Neuronal stem cell (in vitro differentiated cells): ENCODE measurements around the gene PRTFDC1.

Experiments
- DNase-seq: peaks from one replicate; pipeline ENCODE4 v3.0.0-alpha.2; 2013; ENCODE audit warnings: low spot score
- H2AFZ ChIP-seq: one replicate; pipeline ENCODE4 v1.6.1; 2013; ENCODE audit warnings: mild to moderate bottlenecking, low read length, inconsistent platforms
- H2AK5ac ChIP-seq: 2 replicates; pipeline ENCODE4 v1.6.1; 2013; ENCODE audit warnings: low read depth, mild to moderate bottlenecking, inconsistent platforms, low read length, moderate library complexity, mixed read lengths
- H2BK120ac ChIP-seq: 2 replicates; pipeline ENCODE4 v1.6.1; 2013; ENCODE audit warnings: low read depth, mild to moderate bottlenecking, inconsistent platforms, low read length, moderate library complexity, mixed read lengths
- H2BK12ac ChIP-seq: one replicate; pipeline ENCODE4 v1.6.1; 2013; ENCODE audit warnings: low read length, inconsistent platforms
- H2BK15ac ChIP-seq: 2 replicates; pipeline ENCODE4 v1.6.1; 2013; ENCODE audit warnings: mild to moderate bottlenecking, low read length, inconsistent platforms, mixed read lengths
- H2BK5ac ChIP-seq: one replicate; pipeline ENCODE4 v1.6.1; 2013; ENCODE audit warnings: inconsistent platforms, mild to moderate bottlenecking, low read length, moderate library complexity
- H3K14ac ChIP-seq: one replicate; pipeline ENCODE4 v1.6.1; 2013; ENCODE audit warnings: low read length, inconsistent platforms
- H3K18ac ChIP-seq: 2 replicates; pipeline ENCODE4 v1.6.1; 2013; ENCODE audit warnings: low read length, inconsistent platforms
- H3K23ac ChIP-seq: 2 replicates; pipeline ENCODE4 v1.6.1; 2013; ENCODE audit warnings: low read depth, mild to moderate bottlenecking, mixed read lengths, low read length, inconsistent platforms; ENCODE audit not compliant: poor library complexity
- H3K27ac ChIP-seq: replicated peaks from 3 replicates; pipeline ENCODE4 v1.5.1; 2013; ENCODE audit warnings: low read length, inconsistent platforms
- H3K27me3 ChIP-seq, 3 experiments: 2 replicates each; pipeline ENCODE4 v1.6.1; 2013; ENCODE audit warnings: low read length in 3 of 3, mild to moderate bottlenecking in 2 of 3, inconsistent platforms in 1 of 3, low read depth in 1 of 3, mixed read lengths in 1 of 3, moderate library complexity in 1 of 3; ENCODE audit not compliant: control insufficient read depth in 3 of 3, insufficient read depth in 3 of 3
- H3K36me3 ChIP-seq, 2 donors: replicated peaks in 1 of 2; 2 replicates each; pipeline ENCODE4 v1.6.1; 2013; ENCODE audit warnings: low read length in 2 of 2; ENCODE audit not compliant: control insufficient read depth in 2 of 2, insufficient read depth in 2 of 2
- H3K4ac ChIP-seq: 2 replicates; pipeline ENCODE4 v1.6.1; 2013; ENCODE audit warnings: inconsistent platforms, mild to moderate bottlenecking, low read length, moderate library complexity
- H3K4me1 ChIP-seq, 2 donors: 1 replicate in 1 of 2; 2 replicates in 1 of 2; pipeline ENCODE4 v1.6.1; 2013; ENCODE audit warnings: low read length in 2 of 2, low read depth in 1 of 2; ENCODE audit not compliant: control insufficient read depth in 2 of 2, insufficient read depth in 1 of 2
- H3K4me2 ChIP-seq: one replicate; pipeline ENCODE4 v1.6.1; 2013; ENCODE audit warnings: mild to moderate bottlenecking, low read length, inconsistent platforms; ENCODE audit not compliant: insufficient read depth, poor library complexity, severe bottlenecking
- H3K4me3 ChIP-seq, 2 donors: 2 replicates each; pipeline ENCODE4 v1.5.1; 2013; ENCODE audit warnings: low read length in 2 of 2, mild to moderate bottlenecking in 2 of 2, inconsistent platforms in 1 of 2, moderate library complexity in 1 of 2
- H3K79me1 ChIP-seq: one replicate; pipeline ENCODE4 v1.6.1; 2013; ENCODE audit warnings: low read depth, mild to moderate bottlenecking, inconsistent platforms, low read length, moderate library complexity
- H3K9ac ChIP-seq: one replicate; pipeline ENCODE4 v1.6.1; 2013; ENCODE audit warnings: mild to moderate bottlenecking, low read depth, low read length, inconsistent platforms; ENCODE audit not compliant: poor library complexity
- H3K9me3 ChIP-seq, 2 donors: replicated peaks in 1 of 2; 2 replicates each; pipeline versions ENCODE3 to v1.6.1; 2013; ENCODE audit warnings: low read length in 2 of 2, mild to moderate bottlenecking in 2 of 2, inconsistent platforms in 1 of 2, low read depth in 1 of 2, mixed read lengths in 1 of 2, moderate library complexity in 1 of 2; ENCODE audit not compliant: control insufficient read depth in 2 of 2, insufficient read depth in 1 of 2
- H4K8ac ChIP-seq: one replicate; pipeline ENCODE4 v1.6.1; 2013; ENCODE audit warnings: low read depth, mild to moderate bottlenecking, inconsistent platforms, low read length, moderate library complexity
- H4K91ac ChIP-seq: one replicate; pipeline ENCODE4 v1.6.1; 2013; ENCODE audit warnings: low read length, low read depth, mild to moderate bottlenecking, inconsistent platforms; ENCODE audit not compliant: poor library complexity
- WGBS, 2 donors: extraction: QIAGEN DNeasy Blood & Tissue Kit; methylation state at CpG; one replicate each; pipeline ENCODE4 v1.1.7; 2013; ENCODE audit warnings: missing lambda C conversion rate in 2 of 2, mixed read lengths in 1 of 2; ENCODE audit not compliant: insufficient read length in 2 of 2, insufficient replicate concordance in 1 of 2; ENCODE audit errors: extremely low coverage in 2 of 2; 5-methylcytosine and 5-hydroxymethylcytosine counted together

Gene PRTFDC1

DNA sequence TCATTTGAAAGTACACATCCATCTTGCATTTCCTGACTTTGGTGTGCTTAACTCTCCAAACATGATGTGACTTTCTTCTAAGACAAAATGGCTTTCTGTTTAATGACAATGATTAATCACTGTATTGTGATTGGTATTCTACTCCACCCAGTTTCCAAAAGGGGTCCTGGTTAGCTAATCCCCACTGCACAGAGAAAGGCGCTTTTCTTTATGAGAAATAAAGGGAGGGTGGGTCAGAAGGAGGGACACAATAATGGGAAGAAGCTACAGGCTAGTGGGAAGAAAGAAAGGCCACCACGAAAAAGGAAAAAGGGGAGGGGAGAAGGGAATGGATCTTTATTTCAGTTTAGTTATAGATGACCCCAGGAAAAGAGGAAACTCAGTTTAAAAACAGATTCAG, 69.2 kb downstream of the PRTFDC1 start:
- Histone ChIP-seq H3K4me1 (peaks cover 7 to 8% of the 10 kb centered on the region in 2 donors), H3K4ac (no peak overlapping the region), H3K4me3 (no peak overlapping the region), H3K9ac (no peak overlapping the region), H2BK12ac (no peak overlapping the region), H3K9me3 (no peaks in the 10 kb centered on the region), H3K4me2 (no peak overlapping the region), H2BK5ac (no peak overlapping the region), H3K27me3 (no peaks in the 10 kb centered on the region), H3K79me1 (peaks cover 2% of the 10 kb centered on the region), H2AFZ (peak overlapping the region; percentile 33), H2BK15ac (no peak overlapping the region), H2BK120ac (no peak overlapping the region), H3K23ac (no peak overlapping the region), H2AK5ac (no peak overlapping the region), H3K36me3 (no peaks in the 10 kb centered on the region), H4K8ac (no peak overlapping the region), H3K27ac (no peak overlapping the region), H3K14ac (no peak overlapping the region), H4K91ac (no peak overlapping the region), H3K18ac (no peak overlapping the region)
- no peak for DNase-seq
- no CpG with 5 or more reads among the region's 2 CpGs for WGBS, 2 donors

DNA sequence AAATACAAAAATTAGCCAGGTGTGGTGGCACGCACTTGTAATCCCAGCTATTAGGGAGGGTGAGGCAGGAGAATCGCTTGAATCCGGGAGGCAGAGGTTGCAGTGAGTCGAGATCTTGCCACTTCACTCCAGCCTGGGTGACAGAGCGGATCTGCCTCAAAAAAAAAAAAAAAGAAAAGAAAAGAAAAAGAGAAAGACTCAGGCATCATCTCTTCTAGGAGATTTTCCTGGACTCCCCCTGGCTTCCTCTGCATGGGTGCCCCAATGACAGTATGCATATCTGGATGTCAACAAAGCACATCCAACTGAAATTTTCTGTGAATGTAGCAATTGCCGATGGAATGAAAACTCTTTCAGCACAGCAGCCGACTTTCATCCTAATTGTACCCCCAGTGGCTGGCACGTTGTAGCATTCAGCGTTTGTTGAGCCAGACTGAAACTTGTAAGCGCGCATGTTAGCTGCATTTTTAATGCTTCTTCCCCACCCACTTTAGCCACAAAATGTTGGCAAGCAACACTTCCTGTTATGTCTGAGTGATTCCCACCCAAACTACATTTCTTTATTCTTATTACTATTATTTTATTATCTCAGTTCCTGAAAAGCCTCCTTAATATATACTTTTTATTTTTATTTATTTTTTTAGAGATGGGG, 70.2 kb downstream of the PRTFDC1 start:
- DNase-seq: no peak
- Histone ChIP-seq H3K18ac (no peak overlapping the region), H2BK120ac (no peak overlapping the region), H3K4me3 (no peak overlapping the region), H2AFZ (no peak overlapping the region), H3K14ac (no peak overlapping the region), H3K36me3 (no peaks in the 10 kb centered on the region), H3K9ac (no peak overlapping the region), H3K23ac (no peak overlapping the region), H3K9me3 (no peaks in the 10 kb centered on the region), H2BK5ac (no peak overlapping the region), H4K91ac (no peak overlapping the region), H2AK5ac (no peak overlapping the region), H3K4ac (no peak overlapping the region), H2BK15ac (no peak overlapping the region), H3K79me1 (peaks cover 2% of the 10 kb centered on the region), H3K27ac (no peak overlapping the region), H4K8ac (no peak overlapping the region), H3K4me2 (no peak overlapping the region), H3K4me1 (peaks cover 8 to 9% of the 10 kb centered on the region in 2 donors), H2BK12ac (no peak overlapping the region), H3K27me3 (no peaks in the 10 kb centered on the region)
- WGBS, 2 donors: no CpG with 5 or more reads among the region's 11 CpGs

DNA sequence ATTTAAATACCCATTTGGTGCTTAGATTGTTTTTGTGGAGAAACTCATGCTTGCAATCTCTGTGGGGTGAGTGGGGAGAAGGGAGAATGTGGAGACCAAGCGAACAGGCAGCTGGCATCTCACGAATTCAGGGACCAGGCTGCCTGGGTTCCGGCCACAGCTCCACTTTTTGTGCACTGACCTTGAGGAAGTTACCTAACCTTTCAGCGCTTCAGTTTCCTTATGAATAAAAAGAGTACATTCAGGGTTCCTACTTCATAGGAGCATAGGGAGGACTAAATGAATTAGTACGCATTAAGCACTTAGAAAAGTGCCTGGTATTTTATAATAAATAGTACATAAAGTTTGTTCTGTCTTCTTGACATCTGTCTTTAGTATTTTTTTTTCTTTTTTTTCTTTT, 72.5 kb downstream of the PRTFDC1 start:
- Histone ChIP-seq H3K36me3 (no peaks in the 10 kb centered on the region), H3K4me2 (no peak overlapping the region), H4K8ac (no peak overlapping the region), H2BK12ac (no peak overlapping the region), H2BK5ac (no peak overlapping the region), H3K14ac (no peak overlapping the region), H3K23ac (no peak overlapping the region), H3K79me1 (peaks cover 2% of the 10 kb centered on the region), H3K4me3 (no peak overlapping the region), H4K91ac (no peak overlapping the region), H3K4me1 (peaks cover 8 to 9% of the 10 kb centered on the region in 2 donors), H2AK5ac (no peak overlapping the region), H3K27ac (no peak overlapping the region), H3K9ac (no peak overlapping the region), H3K27me3 (no peaks in the 10 kb centered on the region), H3K4ac (no peak overlapping the region), H3K18ac (no peak overlapping the region), H2AFZ (no peak overlapping the region), H2BK120ac (no peak overlapping the region), H3K9me3 (peaks cover 0 to under 1% of the 10 kb centered on the region in 2 donors), H2BK15ac (no peak overlapping the region)
- no peak for DNase-seq
- WGBS, 2 donors: no CpG with 5 or more reads among the region's 5 CpGs

DNA sequence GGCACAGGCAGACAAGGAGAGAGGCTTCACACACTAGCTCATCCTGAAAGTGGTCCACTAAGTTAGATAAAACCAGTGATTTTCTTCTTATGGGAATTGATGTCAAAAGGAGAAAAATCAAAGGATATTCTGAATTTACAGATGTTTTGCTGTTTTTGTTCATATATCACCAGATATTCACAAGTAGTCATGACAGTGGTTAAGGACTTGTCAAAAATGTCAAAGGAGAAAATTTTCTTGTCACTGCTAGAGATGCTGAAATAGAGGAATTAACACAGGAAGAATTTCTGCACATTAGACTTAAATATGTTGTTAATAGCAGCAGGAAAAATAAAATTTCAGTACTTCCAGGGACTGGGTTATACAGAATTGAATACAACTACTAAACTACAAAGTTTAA, 78.3 kb downstream of the PRTFDC1 start:
- no peaks in the 10 kb centered on the region for H3K79me1 ChIP-seq
- H4K91ac ChIP-seq: no peak overlapping the region
- no peak overlapping the region for H2AK5ac ChIP-seq
- no peak overlapping the region for H4K8ac ChIP-seq
- peaks cover 9 to 17% of the 10 kb centered on the region in 2 donors for H3K4me1 ChIP-seq
- no peak for DNase-seq
- H2BK12ac ChIP-seq: no peak overlapping the region
- H3K4me3 ChIP-seq: no peak overlapping the region
- no peaks in the 10 kb centered on the region for H3K36me3 ChIP-seq
- no peak overlapping the region for H2BK5ac ChIP-seq
- peaks cover 0 to 5% of the 10 kb centered on the region in 2 donors for H3K9me3 ChIP-seq
- no peak overlapping the region for H2BK120ac ChIP-seq
- H2AFZ ChIP-seq: no peak overlapping the region
- no peak overlapping the region for H3K4ac ChIP-seq
- no peak overlapping the region for H3K27ac ChIP-seq
- no peak overlapping the region for H3K23ac ChIP-seq
- H3K4me2 ChIP-seq: no peak overlapping the region
- no peaks in the 10 kb centered on the region for H3K27me3 ChIP-seq
- H3K18ac ChIP-seq: no peak overlapping the region
- no peak overlapping the region for H3K9ac ChIP-seq
- H2BK15ac ChIP-seq: no peak overlapping the region
- H3K14ac ChIP-seq: no peak overlapping the region
